Urinary bladder (tissue), 4 donors: ENCODE results near the gene GALNT9. TPM values are rescaled to one million over a fixed set of nuclear protein-coding genes. Genes with fewer than 3 reads are reported as not detected.
"Not testable (repeated sequence)": the region's sequence is repeated elsewhere in the genome, so short reads cannot be mapped to it uniquely, and the experiment has no call there.

Experiments
- DNase-seq: peaks from one replicate; pipeline ENCODE4 v3.0.0-alpha.2; 2015; ENCODE audit errors: extremely low spot score
- H3K27ac ChIP-seq: one replicate; pipeline ENCODE4 v1.5.1; 2013; ENCODE audit warnings: low read depth, mild to moderate bottlenecking, moderate library complexity
- H3K36me3 ChIP-seq: one replicate; pipeline ENCODE4 v1.6.1; 2013; ENCODE audit warnings: mild to moderate bottlenecking, moderate library complexity; ENCODE audit not compliant: insufficient read depth
- H3K4me1 ChIP-seq: one replicate; pipeline ENCODE4 v1.6.1; 2013; ENCODE audit warnings: mild to moderate bottlenecking, moderate library complexity; ENCODE audit not compliant: insufficient read depth
- H3K4me3 ChIP-seq: one replicate; pipeline ENCODE4 v1.5.1; 2013; ENCODE audit warnings: low read depth, low read length
- WGBS: extraction: QIAGEN DNeasy Blood & Tissue Kit; methylation state at CpG from one replicate; pipeline ENCODE4 v1.1.7; 2013; 5-methylcytosine and 5-hydroxymethylcytosine counted together
- polyA plus RNA-seq: library from polyadenylated mRNA; stranded (reverse); fragments of 200-250 nt; gene quantifications from one replicate; pipeline ENCODE4 v1.2.3, GENCODE V29; 2013
- total RNA-seq: library from RNA; depleted of rRNA; stranded (reverse); fragments of >200 nt; gene quantifications from one replicate; pipeline ENCODE4 v1.2.3, GENCODE V29; 2014
- donor health status: healthy with polysubstance abuse.
- donor health status: healthy.

GALNT9 gene
- 2.4 TPM for total RNA-seq
- polyA plus RNA-seq: 0.60 TPM

DNA sequence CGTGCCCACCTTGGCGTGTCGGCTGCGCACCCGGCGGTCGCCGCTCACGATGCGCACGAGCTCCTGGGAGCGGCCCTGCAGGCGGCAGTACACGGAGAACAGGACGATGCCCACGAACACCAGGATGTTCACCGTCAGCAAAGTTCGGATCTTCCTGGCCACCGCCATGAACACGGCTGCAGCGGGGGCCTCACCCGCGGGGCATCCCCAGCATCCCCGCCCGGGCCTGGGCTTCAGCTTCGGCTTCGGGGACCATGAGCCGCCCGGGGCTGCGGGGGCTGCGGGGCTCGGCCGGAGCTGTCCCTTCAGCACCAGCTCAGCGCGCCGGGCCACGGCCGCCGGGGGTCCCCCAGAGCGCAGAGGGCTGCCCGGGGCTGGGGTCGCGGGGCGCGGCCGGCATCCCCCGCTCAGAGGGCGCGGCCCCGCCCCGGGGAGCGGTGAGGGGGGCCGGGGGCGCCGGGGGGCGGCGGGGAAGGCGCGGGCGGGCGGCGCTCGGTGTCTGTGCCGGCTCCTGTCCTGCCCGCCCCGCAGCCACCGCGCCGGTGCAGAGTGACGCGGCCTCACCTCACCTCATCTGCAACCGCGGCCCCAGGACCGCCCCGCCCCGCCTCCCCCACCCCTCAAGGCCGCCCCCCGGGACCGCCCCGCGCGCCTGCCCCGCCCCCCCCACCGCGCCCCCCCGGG lies at the start of gene GALNT9:
Gene GALNT9, minus strand, starts transcription at position 554 of the 684 bp plus-strand sequence. Its CDS starts 386 bp downstream, at position 168.
- Histone ChIP-seq H3K4me3 (no peak within 1 kb of the TSS), H3K36me3 (no peaks in the 10 kb centered on the region), H3K4me1 (no peaks in the 10 kb centered on the region), H3K27ac (no peak within 1 kb of the TSS)
- no peak for DNase-seq
- WGBS: 3% methylated on average over 71 of the region's 86 CpGs

GRCh38 chr12:132379057-132379456 lies 49.7 kb upstream of the GALNT9 start:
- not testable (repeated sequence) for H3K36me3 ChIP-seq, H3K4me1 ChIP-seq, DNase-seq, H3K27ac ChIP-seq, H3K4me3 ChIP-seq
- WGBS: 79% methylated on average over 6 of the region's 6 CpGs

DNA sequence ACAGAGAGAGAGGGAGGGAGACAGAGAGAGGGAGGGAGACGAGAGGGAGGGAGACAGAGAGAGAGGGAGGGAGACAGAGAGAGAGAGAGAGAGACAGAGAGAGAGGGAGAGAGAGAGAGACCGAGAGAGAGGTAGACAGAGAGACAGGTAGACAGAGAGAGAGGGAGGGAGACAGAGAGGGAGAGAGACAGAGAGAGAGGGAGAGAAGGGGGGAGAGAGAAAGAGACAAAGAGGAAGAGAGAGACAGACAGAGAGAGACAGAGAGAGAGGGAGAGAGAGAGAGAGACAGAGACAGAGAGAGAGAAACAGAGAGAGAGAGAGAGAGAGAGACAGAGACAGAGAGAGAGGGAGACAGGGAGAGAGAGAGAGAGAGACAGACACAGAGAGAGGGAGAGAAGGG lies 47.8 kb upstream of the GALNT9 start:
- no peak overlapping the region for H3K4me3 ChIP-seq
- no peak overlapping the region for H3K27ac ChIP-seq
- H3K4me1 ChIP-seq: no peaks in the 10 kb centered on the region
- H3K36me3 ChIP-seq: no peaks in the 10 kb centered on the region
- DNase-seq: no peak
- 43% methylated on average over 2 of the region's 2 CpGs for WGBS

GRCh38 chr12:132376464-132376830 lies 47.1 kb upstream of the GALNT9 start:
- H3K4me3 ChIP-seq: no peak overlapping the region
- no peaks in the 10 kb centered on the region for H3K4me1 ChIP-seq
- no peaks in the 10 kb centered on the region for H3K36me3 ChIP-seq
- no peak for DNase-seq
- WGBS: 59% methylated on average over 10 of the region's 10 CpGs
- H3K27ac ChIP-seq: no peak overlapping the region

- no peaks in the 10 kb centered on the region for H3K4me1 ChIP-seq
- WGBS: 54% methylated on average over 22 of the region's 22 CpGs
- no peak overlapping the region for H3K27ac ChIP-seq
- no peaks in the 10 kb centered on the region for H3K36me3 ChIP-seq
- H3K4me3 ChIP-seq: no peak overlapping the region
- DNase-seq: no peak
Measured at GRCh38 chr12:132375747-132376463, 46.5 kb upstream of the GALNT9 start.

GRCh38 chr12:132374612-132375445 lies 45.4 kb upstream of the GALNT9 start:
- Histone ChIP-seq H3K27ac (no peak overlapping the region), H3K36me3 (no peaks in the 10 kb centered on the region), H3K4me1 (no peaks in the 10 kb centered on the region), H3K4me3 (no peak overlapping the region)
- no peak for DNase-seq
- 77% methylated on average over 28 of the region's 28 CpGs for WGBS

- H3K36me3 ChIP-seq: no peaks in the 10 kb centered on the region
- WGBS: 23% methylated on average over 28 of the region's 28 CpGs
- DNase-seq: no peak
Measured at GRCh38 chr12:132373901-132374611, 44.7 kb upstream of the GALNT9 start.

GRCh38 chr12:132367852-132368251 lies 38.5 kb upstream of the GALNT9 start:
- H3K4me1 ChIP-seq: no peaks in the 10 kb centered on the region
- H3K27ac ChIP-seq: no peak overlapping the region
- no peaks in the 10 kb centered on the region for H3K36me3 ChIP-seq
- no peak overlapping the region for H3K4me3 ChIP-seq
- DNase-seq: no peak
- WGBS: 71% methylated on average over 18 of the region's 18 CpGs

More at GRCh38 chr12:132373901-132374611, 44.7 kb upstream of the GALNT9 start:
- Histone ChIP-seq H3K4me3 (no peak overlapping the region), H3K4me1 (no peaks in the 10 kb centered on the region), H3K27ac (no peak overlapping the region)

DNA sequence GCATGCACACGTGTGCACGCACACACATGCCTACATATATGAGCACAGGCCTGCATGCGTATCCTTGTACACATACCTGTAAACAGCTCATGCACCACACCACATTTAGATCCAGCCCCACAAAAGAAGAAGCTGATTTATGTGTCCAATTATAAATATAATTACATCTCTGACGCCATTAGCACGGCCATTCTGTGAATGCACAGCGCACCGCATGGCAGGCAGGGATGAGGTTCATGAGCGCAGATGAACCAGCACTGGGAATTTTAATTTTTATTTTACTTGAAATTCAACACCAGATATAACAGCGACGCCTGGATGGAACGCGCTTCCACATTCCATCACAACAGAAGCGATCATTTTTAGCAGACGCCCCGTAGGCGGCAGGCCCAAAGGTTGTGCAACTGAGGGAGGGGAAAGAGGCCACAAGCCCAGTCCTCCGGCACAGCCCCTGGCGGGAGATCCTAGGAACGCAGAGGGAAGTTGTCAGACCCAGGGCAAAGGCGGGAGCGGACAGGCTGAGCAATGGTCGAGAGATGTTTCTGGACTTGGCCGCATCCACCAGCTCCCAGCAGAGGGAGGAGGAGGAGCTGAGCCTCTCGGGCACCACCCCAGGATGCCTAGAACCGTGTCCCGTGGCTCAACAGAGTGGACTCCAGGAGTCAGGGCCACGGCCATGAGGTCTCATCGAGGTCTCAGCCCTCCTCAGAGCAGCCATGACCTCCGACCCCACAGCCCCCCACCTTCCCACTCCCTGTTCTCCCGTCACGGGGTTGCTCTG lies 37.9 kb upstream of the GALNT9 start:
- H3K36me3 ChIP-seq: no peaks in the 10 kb centered on the region
- no peaks in the 10 kb centered on the region for H3K4me1 ChIP-seq
- DNase-seq: no peak
- H3K27ac ChIP-seq: no peak overlapping the region
- WGBS: 70% methylated on average over 31 of the region's 31 CpGs
- no peak overlapping the region for H3K4me3 ChIP-seq

DNA sequence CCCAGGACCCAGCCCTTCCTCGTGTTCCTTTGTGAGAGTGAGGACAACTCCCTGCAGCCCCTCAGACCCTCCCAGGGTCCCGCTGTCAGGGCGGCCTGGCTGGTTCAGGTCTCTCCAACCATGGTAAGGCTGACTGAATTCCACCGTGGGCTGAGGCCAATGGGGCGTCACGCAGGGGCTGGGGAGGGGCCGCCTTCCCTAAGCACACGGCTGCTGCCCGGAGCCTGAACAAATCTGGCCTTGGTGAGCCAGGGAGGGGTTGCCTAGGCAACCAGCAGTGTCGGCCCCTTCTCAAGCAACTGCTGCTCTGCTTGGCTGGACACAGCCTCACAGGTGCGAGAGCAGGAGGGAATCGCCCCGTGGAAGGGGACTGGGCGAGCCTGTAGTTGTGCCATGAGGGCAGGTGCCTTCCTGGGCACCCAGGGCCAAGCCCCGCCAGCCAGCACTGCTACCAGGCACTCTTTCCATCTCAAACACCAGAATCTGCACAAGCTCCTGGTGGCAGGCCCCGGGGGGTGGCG lies 37.0 kb upstream of the GALNT9 start:
- H3K36me3 ChIP-seq: no peaks in the 10 kb centered on the region
- H3K4me1 ChIP-seq: no peaks in the 10 kb centered on the region
- H3K27ac ChIP-seq: no peak overlapping the region
- no peak overlapping the region for H3K4me3 ChIP-seq
- DNase-seq: no peak
- WGBS: 48% methylated on average over 17 of the region's 17 CpGs

- DNase-seq: no peak
- Histone ChIP-seq H3K27ac (no peak overlapping the region), H3K36me3 (no peaks in the 10 kb centered on the region), H3K4me1 (no peaks in the 10 kb centered on the region), H3K4me3 (no peak overlapping the region)
- 94% methylated on average over 10 of the region's 10 CpGs for WGBS
Measured at GRCh38 chr12:132365226-132365625, 35.8 kb upstream of the GALNT9 start.

- WGBS: 89% methylated on average over 11 of the region's 15 CpGs
- DNase-seq: no peak
- no peaks in the 10 kb centered on the region for H3K36me3 ChIP-seq
Measured at GRCh38 chr12:132364348-132364902, 35.0 kb upstream of the GALNT9 start.

More at GRCh38 chr12:132364348-132364902, 35.0 kb upstream of the GALNT9 start:
- H3K4me3 ChIP-seq: no peak overlapping the region
- H3K4me1 ChIP-seq: no peaks in the 10 kb centered on the region
- H3K27ac ChIP-seq: no peak overlapping the region
